Sigmoid colon (tissue), 4 donors: ENCODE results near the gene FZD1.

Experiments
- EP300 ChIP-seq, 4 donors: sonication (generic); formaldehyde crosslinking; IDR thresholded peaks; one replicate each; pipeline ENCODE4 v1.6.1; 2017; ENCODE audit warnings: antibody characterized with exemption in 4 of 4
- POLR2A ChIP-seq, 2 donors: fragments of 450-650 bp; IDR thresholded peaks; one replicate each; pipeline ENCODE4 v1.6.1; 2016; ENCODE audit warnings: antibody characterized with exemption in 2 of 2, mild to moderate bottlenecking in 2 of 2, moderate library complexity in 2 of 2
- TF ChIP-seq, protein P1 (sequence below), 4 experiments: fragments of 450-650 bp in 3 of 4; fragments of 200-600 bp in 1 of 4; IDR thresholded peaks; one replicate each; pipeline ENCODE4 v1.5.1; 2016 to 2019; ENCODE audit warnings: antibody characterized with exemption in 4 of 4, mild to moderate bottlenecking in 3 of 4, moderate library complexity in 2 of 4

DNA sequence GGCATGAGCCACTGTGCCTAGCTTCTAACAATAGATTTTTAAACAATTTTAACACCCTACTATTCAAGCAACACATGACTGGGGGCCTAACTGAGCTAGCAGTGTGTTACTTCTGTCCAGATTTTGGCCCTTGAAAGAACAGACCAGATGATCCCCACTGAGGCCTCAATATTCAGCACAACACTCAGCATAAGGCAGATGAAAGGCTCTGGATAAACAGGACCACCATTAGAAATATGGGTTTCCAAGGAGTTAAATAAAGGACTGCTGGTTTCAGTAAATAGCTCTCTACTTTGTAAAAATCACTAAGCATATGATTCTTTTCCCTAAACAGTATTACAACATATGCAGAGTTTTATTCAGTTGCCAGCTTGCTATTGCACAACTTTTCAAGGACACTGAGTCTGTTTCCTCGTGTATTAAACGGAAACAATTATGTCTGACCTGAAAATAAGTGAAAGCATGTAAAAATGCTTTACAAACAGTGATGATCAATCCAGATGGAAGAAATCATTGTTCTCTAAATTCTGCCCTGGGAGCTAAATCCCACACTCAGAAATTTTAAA is 23.8 kb upstream of the FZD1 start:
- no peak for TF ChIP-seq POLR2A (IDR thresholded peaks at IDR 0.05)
- TF ChIP-seq, protein P1, sequence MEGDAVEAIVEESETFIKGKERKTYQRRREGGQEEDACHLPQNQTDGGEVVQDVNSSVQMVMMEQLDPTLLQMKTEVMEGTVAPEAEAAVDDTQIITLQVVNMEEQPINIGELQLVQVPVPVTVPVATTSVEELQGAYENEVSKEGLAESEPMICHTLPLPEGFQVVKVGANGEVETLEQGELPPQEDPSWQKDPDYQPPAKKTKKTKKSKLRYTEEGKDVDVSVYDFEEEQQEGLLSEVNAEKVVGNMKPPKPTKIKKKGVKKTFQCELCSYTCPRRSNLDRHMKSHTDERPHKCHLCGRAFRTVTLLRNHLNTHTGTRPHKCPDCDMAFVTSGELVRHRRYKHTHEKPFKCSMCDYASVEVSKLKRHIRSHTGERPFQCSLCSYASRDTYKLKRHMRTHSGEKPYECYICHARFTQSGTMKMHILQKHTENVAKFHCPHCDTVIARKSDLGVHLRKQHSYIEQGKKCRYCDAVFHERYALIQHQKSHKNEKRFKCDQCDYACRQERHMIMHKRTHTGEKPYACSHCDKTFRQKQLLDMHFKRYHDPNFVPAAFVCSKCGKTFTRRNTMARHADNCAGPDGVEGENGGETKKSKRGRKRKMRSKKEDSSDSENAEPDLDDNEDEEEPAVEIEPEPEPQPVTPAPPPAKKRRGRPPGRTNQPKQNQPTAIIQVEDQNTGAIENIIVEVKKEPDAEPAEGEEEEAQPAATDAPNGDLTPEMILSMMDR (IDR thresholded peaks at IDR 0.05), result no peak
- TF ChIP-seq EP300 (IDR thresholded peaks at IDR 0.05), result no peak
